Gastroesophageal sphincter (tissue), 3 donors: ENCODE results near the gene TEKT5.

Experiments used
- CTCF ChIP-seq, 4 experiments: fragments of 200-600 bp in 2 of 4; fragments of 450-650 bp in 2 of 4; sonication (generic) in 1 of 4; IDR thresholded peaks; one replicate each; pipeline ENCODE4 v1.5.1; 2017 to 2019; ENCODE audit warnings: antibody characterized with exemption in 4 of 4, mild to moderate bottlenecking in 2 of 4, moderate library complexity in 2 of 4
- POLR2A ChIP-seq, 2 donors: fragments of 450-650 bp; IDR thresholded peaks; one replicate each; pipeline ENCODE4 v1.6.1; 2017; ENCODE audit warnings: antibody characterized with exemption in 2 of 2, mild to moderate bottlenecking in 2 of 2, moderate library complexity in 1 of 2

GRCh38 chr16:10699756-10700155, 5.0 kb upstream of the TEKT5 start:
- TF ChIP-seq CTCF (IDR thresholded peaks at IDR 0.05), result no peak
- TF ChIP-seq POLR2A (IDR thresholded peaks at IDR 0.05), result no peak
